B cell (primary cell): Measurements from ENCODE around the gene USP6NL. TPM values are rescaled to one million over a fixed set of nuclear protein-coding genes. Genes with fewer than 3 reads are reported as not detected.

ENCODE experiments used
- ATAC-seq: fragments of 200-7000 bp; cut with Tn5 transposase; one replicate; pipeline ENCODE4 v1.10.0; 2021; ENCODE audit warnings: low read depth, mild to moderate bottlenecking, moderate number of reproducible peaks, moderate library complexity
- CTCF ChIA-PET: fragments of 350-600 bp; sonication (Branson Sonifier 250); formaldehyde crosslinking; loops from one replicate; lab custom pipeline; 2021; ENCODE audit warnings: antibody characterized with exemption, inconsistent platforms; lab: Charles Lee
- POLR2A ChIA-PET: fragments of 350-600 bp; sonication (Branson Sonifier 250); formaldehyde crosslinking; loops from one replicate; lab custom pipeline; 2021; ENCODE audit warnings: antibody characterized with exemption; lab: Charles Lee
- DNase-seq: peaks from one replicate; pipeline ENCODE4 v3.0.0; 2013
- H2AFZ ChIP-seq: 2 replicates; pipeline ENCODE4 v1.6.1; 2012; ENCODE audit warnings: mild to moderate bottlenecking, low read depth, low read length; ENCODE audit not compliant: insufficient read depth, poor library complexity, severe bottlenecking
- H3K27ac ChIP-seq, 2 donors: 1 replicate in 1 of 2; 2 replicates in 1 of 2; pipeline ENCODE4 v1.5.1; 2012 to 2013; ENCODE audit warnings: low read length in 2 of 2, mild to moderate bottlenecking in 2 of 2, moderate library complexity in 1 of 2
- H3K27me3 ChIP-seq, 4 experiments: fragments of 200-600 bp in 1 of 4; sonication (generic) in 1 of 4; replicated peaks in 1 of 4; 1 replicate in 2 of 4; 2 replicates in 2 of 4; pipeline versions ENCODE4 v1.6.1 to v1.7.0; 2013 to 2016; ENCODE audit warnings: low read length in 3 of 4, mild to moderate bottlenecking in 2 of 4, mixed read lengths in 1 of 4, moderate library complexity in 1 of 4; ENCODE audit not compliant: insufficient read depth in 4 of 4, control insufficient read depth in 3 of 4; ENCODE audit errors: control extremely low read depth in 1 of 4
- H3K36me3 ChIP-seq, 2 experiments: replicated peaks in 1 of 2; 1 replicate in 1 of 2; 2 replicates in 1 of 2; pipeline versions ENCODE4 v1.6.1 to v1.7.1; 2013; ENCODE audit warnings: low read length in 1 of 2; ENCODE audit not compliant: insufficient read depth in 2 of 2, control insufficient read depth in 1 of 2; ENCODE audit errors: control extremely low read depth in 1 of 2, extremely low read depth in 1 of 2
- H3K4me1 ChIP-seq, 2 donors: fragments of 200-600 bp in 1 of 2; sonication (generic) in 1 of 2; 1 replicate in 1 of 2; 2 replicates in 1 of 2; pipeline versions ENCODE4 v1.5.1 to v1.6.1; 2013 to 2017; ENCODE audit warnings: low read length in 2 of 2; ENCODE audit not compliant: control insufficient read depth in 2 of 2, insufficient read depth in 2 of 2
- H3K4me2 ChIP-seq: replicated peaks from 2 replicates; pipeline ENCODE3; 2012; ENCODE audit warnings: mild to moderate bottlenecking, low read depth, low read length; ENCODE audit not compliant: poor library complexity, severe bottlenecking
- H3K4me3 ChIP-seq, 5 experiments: fragments of 200-600 bp in 1 of 5; sonication (generic) in 1 of 5; 1 replicate in 3 of 5; 2 replicates in 2 of 5; pipeline versions ENCODE4 v1.5.1 to v1.7.0; 2011 to 2016; ENCODE audit warnings: low read length in 4 of 5, mild to moderate bottlenecking in 4 of 5, low read depth in 2 of 5, control low read depth in 1 of 5, moderate library complexity in 1 of 5; ENCODE audit not compliant: insufficient read depth in 1 of 5; ENCODE audit errors: control extremely low read depth in 1 of 5, extremely low read depth in 1 of 5
- H3K79me2 ChIP-seq: fragments of 200-600 bp; sonication (generic); one replicate; pipeline ENCODE4 v1.6.0; 2016; ENCODE audit warnings: low read length; ENCODE audit not compliant: control insufficient read depth, insufficient read depth
- H3K9ac ChIP-seq: fragments of 200-600 bp; sonication (generic); 2 replicates; pipeline ENCODE4 v1.6.1; 2017; ENCODE audit warnings: mild to moderate bottlenecking, low read length, moderate library complexity
- H3K9me3 ChIP-seq, 3 donors: one replicate each; pipeline versions ENCODE4 v1.6.1 to v1.7.1; 2013; ENCODE audit warnings: low read length in 2 of 3; ENCODE audit not compliant: control insufficient read depth in 2 of 3, insufficient read depth in 1 of 3; ENCODE audit errors: control extremely low read depth in 1 of 3
- H4K20me1 ChIP-seq: 2 replicates; pipeline ENCODE4 v1.6.0; 2012; ENCODE audit warnings: mild to moderate bottlenecking, low read length; ENCODE audit not compliant: insufficient read depth, control insufficient read depth, poor library complexity, severe bottlenecking
- H3K27ac Mint-ChIP-seq: one replicate; pipeline ENCODE4 v1.8.0; 2021; ENCODE audit warnings: mixed read lengths
- H3K27me3 Mint-ChIP-seq: one replicate; pipeline ENCODE4 v1.8.0; 2021; ENCODE audit warnings: mixed read lengths
- H3K4me1 Mint-ChIP-seq: one replicate; pipeline ENCODE4 v1.8.0; 2021; ENCODE audit warnings: mixed read lengths
- H3K4me3 Mint-ChIP-seq: one replicate; pipeline ENCODE4 v1.8.0; 2021; ENCODE audit warnings: mixed read lengths
- H3K9me3 Mint-ChIP-seq: one replicate; pipeline ENCODE4 v1.8.0; 2022; ENCODE audit warnings: mixed read lengths; ENCODE audit not compliant: insufficient read depth
- EZH2 ChIP-seq: IDR thresholded peaks from 2 replicates; pipeline ENCODE4 v1.6.1; 2012; ENCODE audit warnings: borderline replicate concordance, low read depth, mild to moderate bottlenecking, moderate library complexity, low read length; ENCODE audit not compliant: insufficient read depth, poor library complexity, severe bottlenecking
- WGBS: methylation state at CpG from one replicate; pipeline ENCODE4 v1.1.5; 2013; ENCODE audit warnings: missing lambda C conversion rate; ENCODE audit not compliant: insufficient coverage; 5-methylcytosine and 5-hydroxymethylcytosine counted together
- intact Hi-C: fragments of 100-400 bp; cut with micrococcal nuclease; formaldehyde crosslinking; loops from one replicate; pipeline ENCODE4 v1.10.0; 2022
- polyA plus RNA-seq: library from polyadenylated mRNA; depleted of rRNA; stranded (reverse); fragments of >200 nt; gene quantifications from 2 replicates; pipeline ENCODE4 v1.2.3, GENCODE V29; 2012
- total RNA-seq, 2 donors: library from RNA; stranded (reverse); fragments of 120-200 nt in 1 of 2; gene quantifications; 1 replicate in 1 of 2; 2 replicates in 1 of 2; pipeline versions ENCODE4 v1.2.3 to v1.2.4, GENCODE V29; 2013 to 2022
- TF ChIP-seq, protein P1 (sequence below): fragments of 200-600 bp; IDR thresholded peaks from one replicate; pipeline ENCODE4 v1.8.0; 2022; ENCODE audit warnings: antibody characterized with exemption, mild to moderate bottlenecking

Gene USP6NL
- total and polyA plus RNA-seq, 2 donors (not counting 1 experiment from before 2014, with no cell fraction given) = 27.0 to 61.5 TPM

DNA sequence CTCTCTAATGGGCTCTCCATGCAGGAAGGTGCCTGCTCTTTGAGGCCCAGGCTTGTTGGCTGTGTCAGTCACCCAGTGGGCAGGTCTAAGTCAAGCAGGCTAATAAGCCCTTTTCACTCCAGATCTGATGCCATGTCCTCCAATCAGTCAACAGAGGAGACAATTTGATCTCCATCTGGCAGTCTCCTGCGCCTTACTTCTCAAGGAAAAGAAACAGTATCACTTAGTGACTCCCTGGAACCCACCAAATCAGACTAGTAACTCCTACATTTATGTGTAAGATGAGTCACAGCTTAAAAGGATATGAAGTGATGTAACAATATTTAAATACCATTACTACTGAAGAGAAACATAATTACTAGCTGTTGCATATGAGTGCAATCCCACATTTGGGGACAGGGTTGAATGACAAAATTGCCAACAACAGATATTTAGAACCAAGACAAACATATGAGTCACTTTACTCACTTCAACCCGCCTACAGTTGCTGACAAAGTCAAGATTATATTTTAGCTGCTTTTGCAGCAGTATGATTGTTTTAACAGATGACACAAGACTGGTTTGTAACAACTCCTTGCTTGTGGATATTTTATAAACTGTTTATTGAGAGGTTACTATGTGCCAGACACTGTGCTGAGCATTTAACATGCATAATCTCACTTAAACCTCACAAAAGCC lies 72.1 kb downstream of the USP6NL start:
- no peak for TF ChIP-seq EZH2
- TF ChIP-seq, protein P1, sequence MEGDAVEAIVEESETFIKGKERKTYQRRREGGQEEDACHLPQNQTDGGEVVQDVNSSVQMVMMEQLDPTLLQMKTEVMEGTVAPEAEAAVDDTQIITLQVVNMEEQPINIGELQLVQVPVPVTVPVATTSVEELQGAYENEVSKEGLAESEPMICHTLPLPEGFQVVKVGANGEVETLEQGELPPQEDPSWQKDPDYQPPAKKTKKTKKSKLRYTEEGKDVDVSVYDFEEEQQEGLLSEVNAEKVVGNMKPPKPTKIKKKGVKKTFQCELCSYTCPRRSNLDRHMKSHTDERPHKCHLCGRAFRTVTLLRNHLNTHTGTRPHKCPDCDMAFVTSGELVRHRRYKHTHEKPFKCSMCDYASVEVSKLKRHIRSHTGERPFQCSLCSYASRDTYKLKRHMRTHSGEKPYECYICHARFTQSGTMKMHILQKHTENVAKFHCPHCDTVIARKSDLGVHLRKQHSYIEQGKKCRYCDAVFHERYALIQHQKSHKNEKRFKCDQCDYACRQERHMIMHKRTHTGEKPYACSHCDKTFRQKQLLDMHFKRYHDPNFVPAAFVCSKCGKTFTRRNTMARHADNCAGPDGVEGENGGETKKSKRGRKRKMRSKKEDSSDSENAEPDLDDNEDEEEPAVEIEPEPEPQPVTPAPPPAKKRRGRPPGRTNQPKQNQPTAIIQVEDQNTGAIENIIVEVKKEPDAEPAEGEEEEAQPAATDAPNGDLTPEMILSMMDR = no peak
- Mint-ChIP-seq H3K9me3 (no peaks in the 10 kb centered on the region), H3K27ac (peak overlapping the region; percentile 78), H3K4me3 (peak overlapping the region; percentile 40), H3K4me1 (peaks cover 78% of the 10 kb centered on the region), H3K27me3 (no peaks in the 10 kb centered on the region)
- DNase-seq (no peak), ATAC-seq (peak; percentile 20)
- Histone ChIP-seq H3K27ac (peak overlapping the region in 1 of 2 donors; percentile 35), H3K36me3 (peaks cover 0 to 6% of the 10 kb centered on the region in 2 experiments), H4K20me1 (peaks cover 6% of the 10 kb centered on the region), H3K27me3 (no peaks in the 10 kb centered on the region), H3K79me2 (peaks cover 97% of the 10 kb centered on the region), H3K9ac (no peak overlapping the region), H3K4me2 (peak overlapping the region; percentile 37), H3K9me3 (peaks cover 0 to 4% (median 0%) of the 10 kb centered on the region in 3 donors), H3K4me3 (no peak overlapping the region), H3K4me1 (peaks cover 41 to 44% of the 10 kb centered on the region in 2 donors), H2AFZ (peak overlapping the region; percentile 21)
- intact Hi-C loops = loop anchor here (5.0 kb wide), 1 partner anchor 68 kb away; no protein-coding TSS in a partner anchor
- no CpG with 5 or more reads among the region's 2 CpGs for WGBS
- ChIA-PET POLR2A (interaction anchor here (1.0 kb wide), 1 partner anchor 374 kb away, joined by 3 read pairs; no protein-coding TSS in a partner anchor), CTCF (interaction anchor here (0.6 to 1.4 kb wide), 7 partner anchors 9 to 794 kb away, joined by 3 to 4 read pairs (median 3); no protein-coding TSS in a partner anchor)

DNA sequence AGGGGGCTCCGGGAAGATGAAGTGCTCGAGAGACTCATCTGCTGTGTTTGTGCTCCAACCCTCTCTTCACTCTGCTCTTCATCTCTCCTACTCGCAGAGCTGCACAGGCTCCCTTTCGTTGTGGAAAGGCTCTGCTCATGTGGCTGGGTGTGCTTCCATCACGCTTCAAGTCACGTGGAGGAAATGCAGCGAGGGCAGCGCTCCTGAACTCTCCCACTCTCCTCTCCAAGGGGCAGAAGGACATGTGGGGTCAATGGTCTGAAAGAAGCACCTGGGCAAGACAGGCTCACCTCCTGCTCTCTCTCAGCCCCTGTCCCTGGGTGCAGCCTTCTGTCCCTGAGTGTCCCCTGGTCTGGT lies 72.6 kb downstream of the USP6NL start:
- Histone ChIP-seq H3K4me3 (no peak overlapping the region), H3K36me3 (peaks cover 0 to 6% of the 10 kb centered on the region in 2 experiments), H3K4me1 (peaks cover 47 to 49% of the 10 kb centered on the region in 2 donors), H3K27me3 (no peaks in the 10 kb centered on the region), H4K20me1 (peaks cover 6% of the 10 kb centered on the region), H3K9ac (no peak overlapping the region), H2AFZ (peak overlapping the region; percentile 21), H3K79me2 (peaks cover 97% of the 10 kb centered on the region), H3K27ac (peak overlapping the region in 1 of 2 donors; percentile 35), H3K4me2 (peak overlapping the region; percentile 37), H3K9me3 (peaks cover 0 to 4% (median 0%) of the 10 kb centered on the region in 3 donors)
- Mint-ChIP-seq H3K27ac (peak overlapping the region; percentile 78), H3K4me3 (peak overlapping the region; percentile 40), H3K27me3 (no peaks in the 10 kb centered on the region), H3K4me1 (peaks cover 79% of the 10 kb centered on the region), H3K9me3 (no peaks in the 10 kb centered on the region)
- ChIA-PET CTCF (interaction anchor here (1.0 to 1.6 kb wide), 6 partner anchors 9 to 218 kb away, joined by 3 to 4 read pairs (median 3); no protein-coding TSS in a partner anchor), POLR2A (no interaction called here)
- intact Hi-C loops = loop anchor here (5.0 kb wide), 1 partner anchor 68 kb away; no protein-coding TSS in a partner anchor
- TF ChIP-seq, protein P1 = no peak
- TF ChIP-seq EZH2 = no peak
- no CpG with 5 or more reads among the region's 8 CpGs for WGBS
- DNase-seq (peak; percentile 31), ATAC-seq (peak; percentile 14)
